ENCODE data around the gene B3GALT6.
A peak's percentile ranks its signal among the peaks of the same experiment; 100 is the strongest.

DNA sequence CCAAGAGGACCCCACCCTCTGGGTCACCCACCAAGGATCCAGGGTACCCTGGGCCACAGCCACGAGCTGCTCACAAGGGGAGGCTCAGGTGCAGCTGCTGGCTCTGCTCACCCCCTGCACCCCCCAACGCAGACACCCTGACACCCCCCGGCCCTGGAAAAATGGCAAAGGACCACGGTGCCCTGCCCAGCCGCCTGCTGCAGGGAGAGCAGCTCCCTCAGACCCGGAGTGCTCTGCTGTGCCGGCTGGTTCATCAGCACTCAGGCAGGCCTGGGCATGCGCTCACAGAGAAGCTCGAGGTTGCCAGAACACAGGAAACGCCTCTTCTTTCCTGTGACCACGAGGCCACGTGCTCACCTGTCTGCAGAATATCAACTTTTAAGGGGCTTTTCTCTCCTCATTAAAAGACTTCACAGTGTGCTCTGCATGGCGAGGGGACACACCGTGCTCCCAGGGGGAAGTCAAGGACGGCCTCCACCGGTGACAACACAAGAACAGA lies 18.8 kb downstream of the B3GALT6 start:
- TF ChIP-seq POLR2A (IDR thresholded peaks at IDR 0.05; ENCODE audit: extremely low read depth, insufficient read length), result no peak
- TF ChIP-seq, protein P1, sequence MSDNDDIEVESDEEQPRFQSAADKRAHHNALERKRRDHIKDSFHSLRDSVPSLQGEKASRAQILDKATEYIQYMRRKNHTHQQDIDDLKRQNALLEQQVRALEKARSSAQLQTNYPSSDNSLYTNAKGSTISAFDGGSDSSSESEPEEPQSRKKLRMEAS (IDR thresholded peaks at IDR 0.05; ENCODE audit: low read depth, low read length), result peak; percentile 62
- TF ChIP-seq, protein P2, sequence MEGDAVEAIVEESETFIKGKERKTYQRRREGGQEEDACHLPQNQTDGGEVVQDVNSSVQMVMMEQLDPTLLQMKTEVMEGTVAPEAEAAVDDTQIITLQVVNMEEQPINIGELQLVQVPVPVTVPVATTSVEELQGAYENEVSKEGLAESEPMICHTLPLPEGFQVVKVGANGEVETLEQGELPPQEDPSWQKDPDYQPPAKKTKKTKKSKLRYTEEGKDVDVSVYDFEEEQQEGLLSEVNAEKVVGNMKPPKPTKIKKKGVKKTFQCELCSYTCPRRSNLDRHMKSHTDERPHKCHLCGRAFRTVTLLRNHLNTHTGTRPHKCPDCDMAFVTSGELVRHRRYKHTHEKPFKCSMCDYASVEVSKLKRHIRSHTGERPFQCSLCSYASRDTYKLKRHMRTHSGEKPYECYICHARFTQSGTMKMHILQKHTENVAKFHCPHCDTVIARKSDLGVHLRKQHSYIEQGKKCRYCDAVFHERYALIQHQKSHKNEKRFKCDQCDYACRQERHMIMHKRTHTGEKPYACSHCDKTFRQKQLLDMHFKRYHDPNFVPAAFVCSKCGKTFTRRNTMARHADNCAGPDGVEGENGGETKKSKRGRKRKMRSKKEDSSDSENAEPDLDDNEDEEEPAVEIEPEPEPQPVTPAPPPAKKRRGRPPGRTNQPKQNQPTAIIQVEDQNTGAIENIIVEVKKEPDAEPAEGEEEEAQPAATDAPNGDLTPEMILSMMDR (IDR thresholded peaks at IDR 0.05; ENCODE audit: low read depth, low read length), result no peak
